H9 (cell line): Measurements from ENCODE around the gene HOGA1. TPM values are rescaled to one million over a fixed set of nuclear protein-coding genes. Genes with fewer than 3 reads are reported as not detected.

ENCODE experiments used
- DNase-seq: peaks from one replicate; pipeline ENCODE4 v3.0.0-alpha.2; 2017
- H2AFZ ChIP-seq: one replicate; pipeline ENCODE4 v1.6.1; 2013; ENCODE audit warnings: mild to moderate bottlenecking, low read length, control low read depth, moderate library complexity
- H2AK5ac ChIP-seq: 2 replicates; pipeline ENCODE4 v1.6.1; 2013; ENCODE audit warnings: low read length, control low read depth, mixed read lengths; ENCODE audit not compliant: insufficient read length
- H2BK120ac ChIP-seq: one replicate; pipeline ENCODE4 v1.6.1; 2013; ENCODE audit warnings: low read depth, mild to moderate bottlenecking, low read length, control low read depth, inconsistent platforms; ENCODE audit not compliant: poor library complexity, severe bottlenecking
- H2BK12ac ChIP-seq: 2 replicates; pipeline ENCODE4 v1.6.1; 2013; ENCODE audit warnings: low read length, control low read depth, mixed read lengths, low read depth; ENCODE audit not compliant: insufficient read length
- H2BK15ac ChIP-seq: 2 replicates; pipeline ENCODE4 v1.6.1; 2013; ENCODE audit warnings: low read depth, low read length, control low read depth
- H2BK20ac ChIP-seq: one replicate; pipeline ENCODE4 v1.6.1; 2013; ENCODE audit warnings: low read depth, mild to moderate bottlenecking, low read length, control low read depth, inconsistent platforms; ENCODE audit not compliant: poor library complexity, severe bottlenecking
- H2BK5ac ChIP-seq: 2 replicates; pipeline ENCODE4 v1.6.1; 2013; ENCODE audit warnings: low read length, control low read depth, mixed read lengths; ENCODE audit not compliant: insufficient read length
- H3K14ac ChIP-seq: 2 replicates; pipeline ENCODE4 v1.6.1; 2013; ENCODE audit warnings: low read length, control low read depth; ENCODE audit not compliant: insufficient read depth
- H3K18ac ChIP-seq: 2 replicates; pipeline ENCODE4 v1.6.1; 2013; ENCODE audit warnings: low read depth, mild to moderate bottlenecking, mixed read lengths, low read length, control low read depth; ENCODE audit not compliant: insufficient read length
- H3K23ac ChIP-seq: 2 replicates; pipeline ENCODE4 v1.6.1; 2013; ENCODE audit warnings: low read length, control low read depth, mixed read lengths, low read depth; ENCODE audit not compliant: insufficient read length
- H3K23me2 ChIP-seq: 2 replicates; pipeline ENCODE4 v1.6.1; 2013; ENCODE audit warnings: low read depth, mild to moderate bottlenecking, mixed read lengths, low read length, control low read depth; ENCODE audit not compliant: insufficient read length, poor library complexity, severe bottlenecking
- H3K27ac ChIP-seq: 2 replicates; pipeline ENCODE4 v1.5.1; 2013; ENCODE audit warnings: low read length, control low read depth, mixed read lengths, low read depth; ENCODE audit not compliant: insufficient read length
- H3K27me3 ChIP-seq: 2 replicates; pipeline ENCODE4 v1.6.1; 2013; ENCODE audit warnings: low read length, control low read depth, inconsistent platforms; ENCODE audit not compliant: insufficient read depth
- H3K4ac ChIP-seq: 2 replicates; pipeline ENCODE4 v1.6.1; 2013; ENCODE audit warnings: low read depth, mild to moderate bottlenecking, control low read depth, inconsistent platforms, low read length, moderate library complexity
- H3K4me1 ChIP-seq: 2 replicates; pipeline ENCODE4 v1.6.1; 2013; ENCODE audit warnings: low read length, control low read depth, inconsistent platforms; ENCODE audit not compliant: insufficient read depth
- H3K4me2 ChIP-seq: 2 replicates; pipeline ENCODE4 v1.6.1; 2013; ENCODE audit warnings: low read length, control low read depth, mixed read lengths; ENCODE audit not compliant: insufficient read length, insufficient read depth
- H3K56ac ChIP-seq: 2 replicates; pipeline ENCODE4 v1.6.1; 2013; ENCODE audit warnings: low read depth, mild to moderate bottlenecking, mixed read lengths, low read length, control low read depth; ENCODE audit not compliant: insufficient read length
- H3K79me1 ChIP-seq: 2 replicates; pipeline ENCODE4 v1.6.1; 2013; ENCODE audit warnings: low read depth, mild to moderate bottlenecking, moderate library complexity, low read length, control low read depth, inconsistent platforms; ENCODE audit not compliant: insufficient read depth, poor library complexity, severe bottlenecking
- H3K79me2 ChIP-seq: 2 replicates; pipeline ENCODE4 v1.6.1; 2013; ENCODE audit warnings: low read length, control low read depth, inconsistent platforms; ENCODE audit not compliant: insufficient read depth
- H3K9ac ChIP-seq: 2 replicates; pipeline ENCODE4 v1.6.1; 2013; ENCODE audit warnings: low read length, control low read depth, mixed read lengths; ENCODE audit not compliant: insufficient read length; ENCODE audit errors: extremely low read depth
- H3K9me3 ChIP-seq: one replicate; pipeline ENCODE4 v1.6.1; 2013; ENCODE audit warnings: low read depth, low read length, inconsistent platforms; ENCODE audit not compliant: control insufficient read depth
- H3T11ph ChIP-seq: one replicate; pipeline ENCODE4 v1.6.1; 2013; ENCODE audit warnings: mild to moderate bottlenecking, low read length, control low read depth, inconsistent platforms
- H4K20me1 ChIP-seq: one replicate; pipeline ENCODE4 v1.6.1; 2013; ENCODE audit not compliant: control insufficient read depth, insufficient read length, insufficient read depth
- H4K5ac ChIP-seq: 2 replicates; pipeline ENCODE4 v1.6.1; 2013; ENCODE audit warnings: low read depth, mild to moderate bottlenecking, mixed read lengths, low read length, control low read depth; ENCODE audit not compliant: insufficient read length
- H4K8ac ChIP-seq: replicated peaks from 2 replicates; pipeline ENCODE4 v1.6.1; 2013; ENCODE audit warnings: low read length, control low read depth, mixed read lengths, low read depth; ENCODE audit not compliant: insufficient read length
- H4K91ac ChIP-seq: 2 replicates; pipeline ENCODE4 v1.6.1; 2013; ENCODE audit warnings: low read depth, mild to moderate bottlenecking, moderate library complexity, mixed read lengths, low read length, control low read depth; ENCODE audit not compliant: insufficient read length
- H3K27ac Mint-ChIP-seq, 3 experiments: 2 replicates in 2 of 3; 3 replicates in 1 of 3; pipeline ENCODE4 v1.8.0; 2020 to 2021; ENCODE audit warnings: mixed read lengths in 3 of 3, mild to moderate bottlenecking in 1 of 3, moderate library complexity in 1 of 3
- H3K27me3 Mint-ChIP-seq: 2 replicates; pipeline ENCODE4 v1.8.0; 2021; ENCODE audit warnings: low read depth, mild to moderate bottlenecking, moderate library complexity, mixed read lengths
- H3K36me3 Mint-ChIP-seq, 3 experiments: 2 replicates in 2 of 3; 3 replicates in 1 of 3; pipeline ENCODE4 v1.8.0; 2020 to 2021; ENCODE audit warnings: low read depth in 3 of 3, mixed read lengths in 3 of 3; ENCODE audit not compliant: insufficient read depth in 1 of 3
- H3K4me1 Mint-ChIP-seq, 2 experiments: 2 replicates each; pipeline ENCODE4 v1.8.0; 2020; ENCODE audit warnings: mixed read lengths in 2 of 2
- H3K4me3 Mint-ChIP-seq, 2 experiments: 2 replicates in 1 of 2; 3 replicates in 1 of 2; pipeline ENCODE4 v1.8.0; 2020 to 2021; ENCODE audit warnings: mild to moderate bottlenecking in 2 of 2, mixed read lengths in 2 of 2, moderate library complexity in 1 of 2
- H3K9me3 Mint-ChIP-seq, 2 experiments: 2 replicates in 1 of 2; 3 replicates in 1 of 2; pipeline ENCODE4 v1.8.0; 2020; ENCODE audit warnings: mild to moderate bottlenecking in 2 of 2, mixed read lengths in 2 of 2, moderate library complexity in 1 of 2
- WGBS: extraction: QIAGEN DNeasy Blood & Tissue Kit; methylation state at CpG from one replicate; pipeline ENCODE4 v1.1.7; 2013; ENCODE audit warnings: missing lambda C conversion rate, low lambda C conversion rate, mixed read lengths; ENCODE audit not compliant: insufficient read length; ENCODE audit errors: extremely low coverage; 5-methylcytosine and 5-hydroxymethylcytosine counted together
- total RNA-seq: library from RNA; stranded (reverse); gene quantifications from 2 replicates; pipeline ENCODE4 v1.2.1, GENCODE V29; 2021
- TF ChIP-seq, protein P1 (sequence below): fragments of 200-600 bp; sonication (generic); conservative IDR thresholded peaks from 3 replicates; pipeline ENCODE4 v1.8.0; 2021; ENCODE audit warnings: antibody characterized with exemption, mild to moderate bottlenecking

HOGA1 gene
- total RNA-seq, 1 experiment from 2014 or later = 0.79 TPM

- no peak overlapping the region for H3K9ac ChIP-seq
- no peaks in the 10 kb centered on the region for H3K79me2 ChIP-seq
- H2BK120ac ChIP-seq = no peak overlapping the region
- no peaks in the 10 kb centered on the region for H3K9me3 ChIP-seq
- no peak overlapping the region for H3K4me2 ChIP-seq
- H3K23me2 ChIP-seq = no peaks in the 10 kb centered on the region
- H3T11ph ChIP-seq = no peak overlapping the region
- no peak overlapping the region for H3K14ac ChIP-seq
- no peak overlapping the region for H2BK12ac ChIP-seq
- no peak overlapping the region for H2BK20ac ChIP-seq
- TF ChIP-seq, protein P1, sequence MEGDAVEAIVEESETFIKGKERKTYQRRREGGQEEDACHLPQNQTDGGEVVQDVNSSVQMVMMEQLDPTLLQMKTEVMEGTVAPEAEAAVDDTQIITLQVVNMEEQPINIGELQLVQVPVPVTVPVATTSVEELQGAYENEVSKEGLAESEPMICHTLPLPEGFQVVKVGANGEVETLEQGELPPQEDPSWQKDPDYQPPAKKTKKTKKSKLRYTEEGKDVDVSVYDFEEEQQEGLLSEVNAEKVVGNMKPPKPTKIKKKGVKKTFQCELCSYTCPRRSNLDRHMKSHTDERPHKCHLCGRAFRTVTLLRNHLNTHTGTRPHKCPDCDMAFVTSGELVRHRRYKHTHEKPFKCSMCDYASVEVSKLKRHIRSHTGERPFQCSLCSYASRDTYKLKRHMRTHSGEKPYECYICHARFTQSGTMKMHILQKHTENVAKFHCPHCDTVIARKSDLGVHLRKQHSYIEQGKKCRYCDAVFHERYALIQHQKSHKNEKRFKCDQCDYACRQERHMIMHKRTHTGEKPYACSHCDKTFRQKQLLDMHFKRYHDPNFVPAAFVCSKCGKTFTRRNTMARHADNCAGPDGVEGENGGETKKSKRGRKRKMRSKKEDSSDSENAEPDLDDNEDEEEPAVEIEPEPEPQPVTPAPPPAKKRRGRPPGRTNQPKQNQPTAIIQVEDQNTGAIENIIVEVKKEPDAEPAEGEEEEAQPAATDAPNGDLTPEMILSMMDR = no peak
- no peaks in the 10 kb centered on the region for H4K20me1 ChIP-seq
- H3K56ac ChIP-seq = no peak overlapping the region
- H3K4ac ChIP-seq = no peak overlapping the region
- DNase-seq = peak; percentile 62
- Mint-ChIP-seq H3K9me3 (no peaks in the 10 kb centered on the region), H3K27me3 (no peaks in the 10 kb centered on the region), H3K27ac (peak overlapping the region in 1 of 3 experiments; percentile 30; a peak in 1 of 7 replicates), H3K36me3 (peaks cover 0 to 8% (median 0%) of the 10 kb centered on the region in 3 experiments; a peak in 3 of 7 replicates), H3K4me3 (no peak overlapping the region), H3K4me1 (peaks cover 11 to 13% of the 10 kb centered on the region in 2 experiments)
- H4K91ac ChIP-seq = no peak overlapping the region
- no peak overlapping the region for H2BK15ac ChIP-seq
- no peak overlapping the region for H3K23ac ChIP-seq
- no peak overlapping the region for H2AFZ ChIP-seq
- H4K8ac ChIP-seq = no peak overlapping the region
- H2BK5ac ChIP-seq = no peak overlapping the region
- H3K79me1 ChIP-seq = no peaks in the 10 kb centered on the region
- no peak overlapping the region for H3K18ac ChIP-seq
- no peak overlapping the region for H3K27ac ChIP-seq
- H4K5ac ChIP-seq = no peak overlapping the region
- H2AK5ac ChIP-seq = no peak overlapping the region
- H3K27me3 ChIP-seq = no peaks in the 10 kb centered on the region
- H3K4me1 ChIP-seq = no peaks in the 10 kb centered on the region
- WGBS = no CpG with 5 or more reads among the region's 4 CpGs
Observed at GRCh38 chr10:97574374-97575126, 9.6 kb upstream of the HOGA1 start.
